ENCODE measurements around the gene USP14.

Gene USP14

DNA sequence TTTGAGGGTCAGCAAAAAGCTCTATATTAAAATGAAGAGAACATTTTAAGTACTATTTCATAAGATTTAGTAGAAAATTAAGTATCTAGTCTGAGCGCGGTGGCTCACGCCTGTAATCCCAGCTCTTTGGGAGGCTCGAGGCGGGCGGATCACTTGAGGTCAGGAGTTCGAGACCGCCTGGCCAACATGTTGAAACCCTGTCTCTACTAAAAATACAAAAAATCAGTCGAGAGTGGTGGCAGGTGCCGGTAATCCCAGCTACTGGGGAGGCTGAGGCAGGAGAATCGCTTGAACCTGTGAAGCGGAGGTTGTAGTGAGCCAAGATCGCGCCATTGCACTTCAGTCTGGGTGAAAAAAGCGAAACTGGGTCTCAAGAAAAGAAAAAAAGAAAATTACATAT lies 1.6 kb downstream of the USP14 start:
- no peak for DNase-seq (ENCODE audit: low read depth)

- no peak for DNase-seq (ENCODE audit: low read depth)
Observed at GRCh38 chr18:160831-161570, 2.6 kb downstream of the USP14 start.

DNA sequence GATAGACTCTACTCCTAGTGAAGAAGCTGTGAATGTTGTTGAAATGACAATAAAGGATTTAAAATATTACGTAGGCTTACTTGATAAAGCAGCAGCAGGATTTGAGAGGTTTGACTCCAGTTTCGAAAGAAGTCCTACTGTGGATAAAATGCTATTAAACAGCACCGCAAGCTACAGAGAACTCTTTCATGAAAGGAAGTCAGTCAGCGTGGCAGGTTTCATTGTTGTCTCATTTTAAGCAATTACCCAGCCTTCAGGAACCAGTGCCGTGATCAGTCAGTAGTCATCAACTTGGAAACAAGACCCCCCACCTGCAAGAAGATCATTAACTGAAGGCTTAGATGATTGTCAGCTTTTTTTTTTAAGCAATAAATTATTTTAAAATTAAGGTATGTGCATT lies 14.0 kb downstream of the USP14 start:
- DNase-seq (ENCODE audit: low read depth): no peak

DNA sequence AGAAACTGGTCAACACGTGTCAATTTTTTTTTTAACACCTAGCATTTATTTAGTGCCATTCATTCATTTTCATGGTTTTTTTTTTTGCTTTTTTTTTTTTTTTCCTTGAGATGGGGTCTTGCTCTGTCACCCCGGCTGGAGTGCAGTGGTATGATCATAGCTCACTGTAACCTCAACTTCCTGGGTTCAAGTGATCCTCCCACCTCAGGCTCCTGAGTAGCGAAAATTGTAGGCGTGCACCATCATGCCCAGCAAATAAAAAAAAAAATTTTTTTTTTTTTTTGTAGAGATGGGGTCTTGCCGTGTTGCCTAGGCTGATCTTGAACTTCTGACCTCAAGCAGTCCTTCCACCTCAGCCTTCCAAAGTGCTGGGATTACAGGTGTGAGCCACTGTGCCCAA lies 21.1 kb downstream of the USP14 start:
- DNase-seq (ENCODE audit: low read depth): no peak

DNA sequence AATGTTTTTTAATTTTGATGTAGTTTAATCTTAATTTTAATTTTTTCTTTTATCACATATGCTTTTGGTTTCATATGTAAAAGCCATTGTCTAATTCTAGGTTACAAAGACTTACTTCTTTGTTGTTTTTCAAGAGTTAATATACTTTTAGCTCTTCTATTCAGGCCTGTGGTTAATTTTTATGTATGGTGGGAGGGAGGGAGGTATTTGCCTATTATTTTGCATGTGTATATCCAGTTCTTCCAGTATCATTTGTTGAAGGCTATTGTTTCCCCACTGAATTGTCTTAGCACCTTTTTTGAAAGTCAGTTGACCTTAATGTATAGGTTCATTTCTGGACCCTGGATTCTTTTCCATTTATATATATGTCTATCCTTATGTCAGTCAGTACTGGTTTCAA lies 23.4 kb downstream of the USP14 start:
- DNase-seq (ENCODE audit: low read depth): no peak

DNA sequence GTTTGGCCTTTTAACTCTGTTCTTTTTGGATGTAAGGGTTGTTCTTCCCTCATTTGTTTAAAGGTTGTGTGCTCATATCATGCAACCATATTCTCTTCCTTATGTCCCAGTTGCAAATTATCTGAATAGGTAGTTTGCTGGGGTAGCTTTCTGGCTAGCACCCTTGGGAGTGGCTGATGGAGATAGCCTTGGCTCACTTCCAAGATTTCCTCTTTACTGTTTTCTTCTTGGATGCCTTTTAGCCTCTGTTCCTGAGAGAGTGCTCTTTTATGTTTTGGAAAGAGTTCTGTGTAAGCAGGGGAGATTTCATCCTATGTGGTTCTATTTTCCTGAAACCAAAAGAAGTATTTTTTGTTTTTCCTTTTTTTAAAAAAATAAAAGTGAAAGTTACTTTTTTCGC lies 25.4 kb downstream of the USP14 start:
- no peak for DNase-seq (ENCODE audit: low read depth)

DNA sequence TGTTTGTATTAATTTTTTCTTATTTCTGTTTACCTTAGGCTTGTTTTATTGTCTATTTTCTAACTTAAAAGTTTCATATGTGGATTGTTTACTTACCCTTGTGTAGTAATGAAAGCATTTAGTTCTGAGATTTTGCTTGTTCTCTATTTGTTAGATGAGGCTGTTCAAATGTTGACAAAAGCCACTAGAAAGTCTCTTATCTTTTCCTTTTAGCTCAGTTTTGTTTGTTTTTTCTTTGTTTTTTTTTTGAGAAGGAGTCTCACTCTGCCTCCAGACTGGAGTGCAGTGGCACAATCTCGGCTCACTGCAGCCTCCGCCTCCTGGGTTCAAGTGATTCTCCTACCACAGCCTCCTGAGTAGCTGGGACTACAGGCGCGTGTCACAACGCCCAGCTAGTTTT lies 30.9 kb downstream of the USP14 start:
- DNase-seq (ENCODE audit: low read depth): no peak

DNA sequence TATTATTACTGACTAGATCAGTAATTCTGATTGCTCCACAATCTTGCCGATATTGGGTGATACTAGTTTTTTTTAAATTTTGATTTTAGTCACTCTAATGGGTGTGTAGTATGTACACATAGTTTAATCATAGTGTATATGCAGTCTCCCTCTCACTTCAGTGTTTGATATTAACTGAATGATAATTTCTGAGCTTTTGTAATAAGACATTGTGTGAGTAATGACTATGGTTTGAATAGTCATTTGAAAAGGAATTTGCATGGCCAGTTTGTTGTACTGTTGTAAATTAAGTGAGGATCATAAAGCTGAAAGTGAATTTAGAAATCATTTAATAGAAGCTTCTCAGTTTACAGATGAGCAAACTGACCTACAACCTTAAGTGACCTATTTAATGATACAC lies 33.4 kb downstream of the USP14 start:
- no peak for DNase-seq (ENCODE audit: low read depth)

DNA sequence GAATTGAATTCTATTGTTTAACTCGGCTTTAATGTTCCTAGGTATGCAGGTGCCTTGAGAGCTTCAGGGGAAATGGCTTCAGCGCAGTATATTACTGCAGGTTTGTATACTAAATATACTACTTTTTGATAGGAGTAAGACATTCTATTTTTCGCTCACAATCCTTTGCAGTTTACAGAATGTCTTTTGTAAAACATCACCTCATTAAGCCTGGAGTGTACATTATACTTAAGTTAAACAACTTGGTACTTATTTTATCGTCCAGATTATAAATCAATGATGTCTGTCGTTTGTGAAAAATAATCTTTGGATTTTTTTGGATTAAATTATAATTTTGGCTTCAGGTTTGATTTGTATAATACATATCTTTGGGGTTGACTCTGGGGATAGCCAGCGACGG lies 34.4 kb downstream of the USP14 start:
- no peak for DNase-seq (ENCODE audit: low read depth)

DNA sequence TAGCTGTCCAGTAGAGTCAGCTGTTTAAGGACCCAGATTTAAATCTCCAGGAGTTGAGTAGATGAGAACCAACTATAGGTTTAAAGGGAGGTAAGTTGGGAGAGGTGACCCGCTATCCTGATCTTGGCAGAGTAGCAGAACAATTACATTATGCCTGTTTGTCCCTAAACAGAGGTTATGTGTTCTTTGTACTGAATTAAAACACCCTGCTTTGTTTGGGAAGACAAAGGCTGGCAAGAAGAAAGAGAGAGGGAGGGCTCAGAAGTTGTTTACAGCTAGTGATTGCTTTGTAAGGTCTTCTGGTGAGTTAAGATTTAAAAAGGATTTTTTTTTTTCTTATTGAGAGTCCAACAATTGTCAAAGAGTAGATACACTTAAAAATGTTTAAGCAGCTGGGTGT lies 37.3 kb downstream of the USP14 start:
- no peak for DNase-seq (ENCODE audit: low read depth)

GRCh38 chr18:199214-199613 lies 40.9 kb downstream of the USP14 start:
- DNase-seq (ENCODE audit: low read depth): no peak

DNA sequence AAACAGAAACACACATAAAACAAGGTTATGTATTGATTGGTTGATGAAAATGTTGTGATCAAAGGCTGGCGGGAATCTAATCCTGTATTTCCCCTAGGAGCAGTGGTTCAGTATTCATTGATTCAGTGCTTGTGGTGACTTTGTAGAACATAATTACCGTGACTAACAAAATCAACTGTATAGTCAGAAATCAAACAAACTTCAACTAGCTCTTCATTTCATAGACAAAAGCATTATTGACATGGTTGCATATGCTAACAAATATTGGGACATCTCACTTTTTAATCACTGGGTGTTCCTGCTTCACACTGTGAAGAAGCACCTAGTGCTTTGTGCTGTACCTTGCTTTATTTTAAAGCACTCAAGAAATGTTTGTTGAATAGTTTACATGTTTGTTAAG lies 41.4 kb downstream of the USP14 start:
- no peak for DNase-seq (ENCODE audit: low read depth)

DNA sequence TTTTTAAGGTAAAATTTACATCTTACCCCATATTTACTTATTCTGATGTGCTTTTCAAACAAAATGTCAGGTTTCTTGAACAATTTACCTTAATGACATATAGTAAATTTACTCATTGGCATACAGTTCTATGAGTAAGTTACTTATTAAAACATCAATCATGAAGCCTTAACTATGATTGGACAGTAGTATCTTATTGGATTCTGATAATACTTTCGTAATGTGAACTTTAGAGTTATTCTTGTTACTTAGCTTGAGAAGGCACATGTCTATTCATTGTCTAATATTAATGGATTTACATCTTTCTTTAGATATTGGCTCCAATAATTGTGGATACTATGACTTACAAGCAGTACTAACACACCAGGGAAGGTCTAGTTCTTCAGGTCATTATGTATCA lies 51.7 kb downstream of the USP14 start:
- no peak for DNase-seq (ENCODE audit: low read depth)

GRCh38 chr18:210733-211132 lies 52.4 kb downstream of the USP14 start:
- DNase-seq (ENCODE audit: low read depth): no peak

DNA sequence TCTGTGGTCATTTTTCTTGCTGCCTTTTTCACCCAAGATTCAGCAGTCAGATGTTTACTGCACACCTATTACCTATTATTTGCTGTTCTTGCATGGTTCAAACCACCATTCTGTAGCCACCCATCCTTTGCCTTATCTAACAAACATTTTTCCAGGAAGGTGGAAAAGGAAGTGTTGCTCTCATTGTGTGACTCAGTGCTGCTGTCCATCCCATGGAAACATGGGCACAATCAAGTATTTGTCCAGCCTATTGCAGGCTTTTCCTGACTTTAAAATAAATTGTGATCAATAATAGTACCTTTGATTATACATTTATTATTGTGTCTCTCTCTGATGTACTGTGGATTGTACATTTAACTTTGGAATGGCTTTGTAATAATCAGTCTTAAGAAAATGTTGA lies 53.2 kb downstream of the USP14 start:
- DNase-seq (ENCODE audit: low read depth): no peak

DNA sequence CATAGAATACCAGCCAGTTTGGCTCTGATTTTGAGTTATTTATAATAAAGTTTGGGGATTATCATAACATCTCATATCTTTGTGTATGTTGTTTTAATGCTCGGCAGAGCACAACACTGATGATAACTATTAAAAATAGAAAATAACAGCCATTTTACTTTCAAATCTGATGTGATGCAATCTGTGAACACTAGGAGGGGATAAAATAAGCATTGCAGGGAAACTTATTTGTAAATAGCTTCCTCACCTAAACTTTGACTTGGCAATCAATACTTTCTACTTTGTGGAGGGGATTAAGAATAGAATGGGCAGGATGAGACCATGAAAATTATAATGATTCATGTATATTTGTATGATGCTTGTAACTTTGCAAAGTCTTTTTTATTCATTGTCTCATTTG lies 54.4 kb downstream of the USP14 start:
- DNase-seq (ENCODE audit: low read depth): no peak

DNA sequence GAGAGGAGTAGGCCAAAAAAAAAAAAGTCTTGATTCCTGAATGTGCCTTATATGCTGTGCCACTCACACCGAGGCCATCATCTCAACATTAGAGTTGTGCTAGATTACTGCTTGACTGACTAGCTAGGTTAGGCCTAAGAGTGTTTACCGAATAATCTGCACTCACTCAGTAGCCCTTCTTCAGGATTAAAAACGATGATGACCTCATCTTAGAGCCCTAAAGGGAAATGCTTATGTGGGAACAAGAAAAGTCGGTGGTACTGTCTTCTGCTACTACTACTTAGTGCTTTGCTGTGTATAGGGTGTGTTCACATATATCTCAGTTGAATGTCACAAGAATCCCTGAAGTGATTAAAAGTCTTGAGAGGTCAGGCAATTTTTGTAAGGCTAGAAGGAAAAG lies 55.1 kb downstream of the USP14 start:
- DNase-seq (ENCODE audit: low read depth): no peak

DNA sequence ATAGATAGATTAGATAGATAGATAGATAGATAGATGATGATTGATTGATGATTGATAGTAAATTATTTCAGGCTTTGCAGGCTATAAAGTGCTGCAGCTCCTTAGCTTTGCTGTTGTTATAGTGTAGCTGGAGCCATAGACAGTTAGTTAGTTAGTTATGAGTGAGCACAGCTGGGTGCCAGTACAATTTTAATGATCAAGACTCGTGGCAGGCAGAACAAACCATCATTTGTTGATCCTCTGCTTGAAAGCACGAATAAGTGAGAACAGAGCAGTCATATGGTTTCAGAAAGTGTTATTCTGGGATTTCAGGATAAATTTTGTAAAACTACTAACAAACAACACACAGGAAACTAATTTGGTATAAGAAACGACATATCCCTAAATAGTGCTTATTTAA lies 55.6 kb downstream of the USP14 start:
- DNase-seq (ENCODE audit: low read depth): no peak

- no peak for DNase-seq (ENCODE audit: low read depth)
Observed at GRCh38 chr18:215448-216010, 57.2 kb downstream of the USP14 start.

DNA sequence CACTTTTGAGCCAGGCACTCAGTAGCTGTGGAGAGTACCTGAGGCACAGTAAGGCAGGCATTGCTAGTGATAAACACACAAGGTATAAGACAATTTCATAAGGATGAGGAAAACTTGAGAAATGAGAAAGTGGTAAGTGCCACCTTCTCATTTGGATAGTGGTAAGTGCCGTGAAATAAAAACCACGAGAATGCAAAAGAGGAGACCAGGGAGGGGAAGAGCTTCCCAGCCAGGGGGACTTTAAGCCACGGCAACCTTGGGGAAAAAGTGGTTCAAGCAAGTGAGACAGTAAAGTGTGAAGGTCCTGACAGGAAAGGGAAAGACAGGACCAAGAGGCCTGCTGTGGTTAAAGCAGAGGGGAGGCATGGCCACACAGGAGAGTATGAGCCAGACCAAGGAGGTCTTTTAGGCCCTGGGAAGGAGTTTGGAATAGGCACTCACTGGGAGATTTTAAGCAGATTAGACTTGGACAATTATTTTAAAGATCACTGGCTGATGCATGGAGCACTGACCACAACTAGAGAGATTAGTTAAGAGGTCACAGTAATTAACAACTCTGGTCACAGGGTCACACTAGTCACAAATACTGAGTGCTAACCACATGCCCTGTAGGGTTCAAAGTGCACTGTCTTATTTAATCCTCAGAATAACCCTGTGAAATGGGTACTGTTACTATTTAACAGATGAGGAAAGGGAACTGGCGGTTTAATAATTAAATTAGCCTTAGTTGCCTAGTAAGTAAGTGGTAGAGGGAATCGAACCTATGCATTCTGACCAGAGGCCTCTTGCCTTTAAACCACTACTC lies 59.4 kb downstream of the USP14 start:
- no peak for DNase-seq (ENCODE audit: low read depth)

- DNase-seq (ENCODE audit: low read depth): no peak
Observed at GRCh38 chr18:220708-221107, 62.4 kb downstream of the USP14 start.

- DNase-seq (ENCODE audit: low read depth): no peak
Observed at GRCh38 chr18:225745-226144, 67.4 kb downstream of the USP14 start.

DNA sequence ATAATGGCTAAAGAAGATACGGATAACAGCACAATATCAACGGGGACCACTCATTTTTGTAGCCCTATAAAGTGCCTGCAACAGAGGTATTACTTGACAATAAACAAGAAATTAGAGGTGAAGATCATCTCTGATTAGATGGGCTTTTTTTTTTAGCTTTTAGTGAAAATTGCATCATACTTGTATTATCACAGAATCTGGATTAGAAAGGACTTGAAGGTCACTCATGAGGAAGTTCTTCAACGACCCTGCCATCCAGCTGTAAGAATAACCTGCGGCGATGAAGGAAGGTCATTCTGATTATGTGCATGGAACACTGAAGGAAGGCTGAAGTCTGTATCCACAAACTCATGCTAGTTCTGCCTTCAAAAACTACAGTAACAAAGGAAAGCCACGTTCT lies 69.0 kb downstream of the USP14 start:
- DNase-seq (ENCODE audit: low read depth): no peak

DNA sequence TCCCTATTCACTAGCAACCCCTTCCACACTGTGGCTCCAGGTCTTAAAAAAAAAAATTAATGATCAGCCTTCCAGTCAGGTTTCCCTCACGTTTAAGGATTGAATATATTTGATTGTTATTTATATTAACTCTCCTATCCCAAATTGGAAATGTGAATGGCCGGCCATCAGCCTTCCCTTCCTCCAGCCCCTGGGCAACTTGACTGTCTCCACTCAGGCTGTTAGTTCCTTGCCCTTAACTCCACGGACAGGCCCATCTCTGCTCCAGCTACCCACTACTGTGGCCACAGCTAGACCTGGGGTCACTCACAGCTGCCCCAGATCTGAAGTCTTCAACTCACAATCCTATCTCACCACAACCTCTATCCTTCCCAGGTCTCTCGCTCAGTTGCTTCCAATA lies 69.5 kb downstream of the USP14 start:
- no peak for DNase-seq (ENCODE audit: low read depth)
